Stimulated activated CD4-positive, alpha-beta T cell treated with anti-CD3 and anti-CD28 coated beads, Interleukin-4, amount 100 ng/mL, for 48 hours (primary cell): ENCODE results near the gene TBXAS1.
"Not testable (repeated sequence)": the region's sequence is repeated elsewhere in the genome, so short reads cannot be mapped to it uniquely, and the experiment has no call there.

ENCODE experiments used
- DNase-seq, 2 donors: peaks; one replicate each; pipeline ENCODE4 v3.0.0-alpha.2; 2020; ENCODE audit warnings: low read depth in 2 of 2

The TBXAS1 gene

DNA sequence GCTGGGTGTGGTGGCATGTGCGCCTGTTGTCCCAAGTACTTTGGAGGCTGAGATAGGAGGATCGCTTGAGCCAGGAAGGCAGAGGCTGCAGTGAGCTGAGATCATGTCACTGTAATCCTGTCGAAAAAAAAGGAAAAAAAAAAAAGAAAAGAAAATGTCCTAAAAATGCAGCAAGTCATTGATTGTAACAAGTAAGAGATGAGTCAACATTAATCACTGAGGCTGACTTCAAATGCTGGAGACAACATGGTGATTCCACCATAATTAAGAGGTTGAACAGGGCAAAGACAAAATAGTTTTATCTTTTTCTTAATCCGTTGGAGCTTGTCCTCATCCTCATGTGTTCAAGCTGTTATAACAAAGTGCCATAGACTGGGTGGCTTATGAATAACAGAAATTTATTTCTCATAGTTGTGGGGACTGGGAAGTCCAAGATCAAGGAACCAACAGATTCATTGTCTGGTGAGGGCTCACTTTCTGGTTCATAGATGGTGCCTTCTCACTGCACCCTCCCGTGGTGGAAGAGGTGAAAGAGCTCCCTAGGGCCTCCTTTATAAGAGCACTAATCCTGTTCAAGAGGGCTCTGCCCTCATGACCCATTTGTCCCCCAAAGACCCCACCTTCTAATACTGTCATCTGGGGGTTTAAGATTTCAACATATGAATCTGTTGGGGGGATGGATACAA, 60.3 kb downstream of the TBXAS1 start:
- DNase-seq = no peak

DNA sequence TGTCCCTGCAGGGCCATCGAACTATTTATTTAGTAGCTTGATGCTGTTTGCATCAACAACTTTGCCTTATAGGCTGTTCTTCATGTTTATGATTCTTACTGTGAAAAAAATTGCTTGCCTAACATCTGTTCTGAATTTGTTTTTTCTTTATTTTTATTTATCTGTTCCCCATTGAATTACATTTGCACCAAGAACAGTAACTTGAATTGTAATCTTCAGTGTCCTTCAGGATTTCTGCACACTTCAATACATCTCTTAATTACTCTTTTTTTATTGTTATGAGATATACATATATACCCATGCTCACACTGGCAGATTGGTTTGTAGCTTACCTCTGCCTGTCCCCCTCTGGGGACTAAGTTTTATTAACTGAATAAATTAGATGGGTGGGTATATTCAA, 64.4 kb downstream of the TBXAS1 start:
- no peak for DNase-seq

DNA sequence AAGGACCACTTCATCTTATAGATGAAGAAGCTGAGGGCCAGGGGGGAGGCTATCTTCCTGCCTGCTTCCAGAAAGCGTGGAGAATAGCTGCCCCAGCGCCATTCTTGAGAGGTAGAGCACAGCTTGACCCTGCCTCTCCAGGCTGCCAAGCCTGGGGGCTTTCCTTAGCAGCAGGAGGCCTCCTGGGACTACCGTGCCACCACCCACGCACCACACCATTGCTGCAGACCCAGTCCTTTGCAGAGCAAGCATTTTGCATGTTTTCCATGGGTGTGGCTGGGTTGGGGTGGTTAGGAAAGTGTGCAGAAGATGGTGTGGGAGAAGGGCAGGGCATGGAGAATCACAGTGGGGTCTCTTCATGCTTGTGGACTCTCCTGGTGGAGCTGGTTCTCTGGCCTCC, 64.9 kb downstream of the TBXAS1 start:
- DNase-seq = no peak

DNA sequence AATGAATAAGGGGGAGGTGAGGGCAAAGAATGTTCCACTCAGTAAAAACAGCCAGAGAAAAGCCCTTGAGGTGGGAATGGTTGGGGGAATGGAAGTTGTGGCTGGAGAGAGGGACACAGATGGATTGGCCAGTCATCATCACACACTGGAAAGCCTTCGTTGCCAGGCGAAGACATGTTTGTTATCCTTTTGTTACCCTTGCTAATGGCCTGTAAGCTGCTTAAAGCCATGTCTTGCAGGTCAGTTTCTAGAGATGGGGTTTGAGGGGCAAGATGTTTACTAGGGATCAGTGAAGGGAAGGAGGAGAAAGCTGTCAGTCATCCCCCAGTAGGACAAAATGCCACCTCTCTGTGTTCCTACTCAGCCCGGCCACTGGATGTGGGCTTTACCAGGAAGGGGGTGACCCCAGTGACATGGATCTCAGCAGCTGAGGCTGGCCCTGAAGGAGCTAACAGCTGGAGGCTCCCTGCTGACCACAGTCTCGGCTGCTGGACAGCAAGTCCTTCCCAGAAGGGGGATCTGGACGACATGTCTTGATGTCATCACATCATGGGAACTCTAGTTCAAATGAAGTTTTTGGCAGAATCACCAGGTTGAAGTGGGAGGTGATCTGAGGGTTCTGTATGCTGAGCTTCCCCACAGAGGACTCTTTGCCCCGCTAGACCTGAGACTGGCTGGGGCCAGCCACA, 66.2 kb downstream of the TBXAS1 start:
- DNase-seq = no peak

DNA sequence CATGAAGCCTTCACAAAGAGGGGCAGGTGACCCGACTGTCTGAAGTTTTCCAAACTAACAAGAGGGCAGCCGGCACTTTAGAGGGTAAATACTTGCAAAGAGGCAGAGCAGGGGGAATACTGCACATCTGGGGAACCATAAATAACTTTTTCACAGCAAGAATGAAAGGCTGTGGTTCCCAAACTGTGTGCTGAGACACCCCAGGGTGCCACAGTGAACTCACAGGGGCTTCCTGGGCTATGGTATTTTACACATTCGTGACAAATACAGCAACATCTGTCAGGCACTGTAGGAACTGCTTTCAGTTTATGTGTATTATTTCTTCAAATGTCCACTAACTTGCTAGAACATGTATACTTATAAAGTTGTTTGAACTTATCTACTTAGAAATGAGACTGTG, 67.2 kb downstream of the TBXAS1 start:
- no peak for DNase-seq

DNA sequence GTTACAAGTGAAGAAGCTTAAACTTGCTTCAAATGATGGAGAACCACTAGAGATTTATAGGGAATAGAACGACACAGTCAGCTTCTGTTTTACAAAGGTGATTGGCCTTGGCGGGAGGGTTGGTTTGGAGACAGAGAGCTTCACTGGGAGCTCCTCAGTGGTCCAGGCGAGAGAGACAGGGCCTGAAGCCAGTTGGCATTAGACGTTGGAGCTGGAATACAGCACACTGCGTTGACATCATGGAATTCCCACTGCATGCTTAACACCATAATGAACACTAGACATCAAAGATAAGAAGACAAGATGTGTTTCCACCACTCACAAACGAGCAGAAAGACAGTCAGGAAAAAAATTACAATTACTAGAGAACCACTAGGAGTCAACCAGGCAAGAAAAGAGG, 67.8 kb downstream of the TBXAS1 start:
- DNase-seq = no peak

DNA sequence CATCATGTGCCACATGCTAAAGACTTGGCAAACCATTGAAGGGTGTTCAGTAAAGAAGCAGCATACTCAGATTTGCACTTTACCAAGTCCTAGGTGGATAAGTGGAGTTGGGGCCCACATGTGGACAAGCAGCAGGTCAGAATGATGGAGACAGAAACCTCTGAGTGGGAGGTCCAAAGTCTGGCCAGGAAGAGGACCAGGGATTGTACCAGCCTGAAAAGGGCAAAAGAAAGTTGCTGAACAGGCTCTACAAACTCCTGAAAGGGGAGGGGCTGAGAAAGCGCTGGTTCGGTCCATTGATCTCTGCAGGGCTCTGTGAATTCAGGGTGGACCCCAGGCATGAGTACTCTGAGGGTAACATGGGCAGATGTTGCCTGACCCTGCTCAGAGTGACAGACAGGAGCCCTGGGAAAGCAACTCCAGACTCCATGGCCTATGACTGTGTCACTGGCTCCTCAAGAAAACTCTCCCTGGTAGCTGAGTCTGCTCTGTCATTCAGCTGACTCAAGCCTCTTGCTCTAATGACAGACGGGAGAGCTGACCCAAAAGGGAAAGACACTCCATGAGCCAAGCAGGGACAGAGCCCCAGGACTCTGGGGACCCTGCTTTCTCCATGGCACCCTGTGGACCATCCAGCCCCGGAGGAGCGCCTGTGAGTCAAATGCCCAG, 68.5 kb downstream of the TBXAS1 start:
- no peak for DNase-seq

DNA sequence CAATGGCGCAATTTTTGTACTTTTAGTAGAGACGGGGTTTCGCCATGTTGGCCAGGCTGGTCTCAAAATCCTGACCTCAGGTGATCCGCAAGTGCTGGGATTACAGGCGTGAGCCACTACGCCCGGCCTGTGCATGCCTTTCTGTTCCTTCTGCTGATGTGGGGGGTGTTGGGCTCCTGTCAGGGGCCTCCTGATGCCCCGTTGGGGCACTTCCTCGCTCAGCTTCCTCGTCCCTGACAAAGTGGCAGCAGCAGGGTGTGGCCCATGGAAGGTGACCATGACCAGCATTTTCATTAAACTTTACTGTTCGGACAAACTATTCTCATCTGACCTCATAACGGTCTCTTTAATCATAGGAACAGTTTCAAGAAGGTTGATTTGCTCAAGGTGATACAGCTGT, 69.4 kb downstream of the TBXAS1 start:
- no peak for DNase-seq

DNA sequence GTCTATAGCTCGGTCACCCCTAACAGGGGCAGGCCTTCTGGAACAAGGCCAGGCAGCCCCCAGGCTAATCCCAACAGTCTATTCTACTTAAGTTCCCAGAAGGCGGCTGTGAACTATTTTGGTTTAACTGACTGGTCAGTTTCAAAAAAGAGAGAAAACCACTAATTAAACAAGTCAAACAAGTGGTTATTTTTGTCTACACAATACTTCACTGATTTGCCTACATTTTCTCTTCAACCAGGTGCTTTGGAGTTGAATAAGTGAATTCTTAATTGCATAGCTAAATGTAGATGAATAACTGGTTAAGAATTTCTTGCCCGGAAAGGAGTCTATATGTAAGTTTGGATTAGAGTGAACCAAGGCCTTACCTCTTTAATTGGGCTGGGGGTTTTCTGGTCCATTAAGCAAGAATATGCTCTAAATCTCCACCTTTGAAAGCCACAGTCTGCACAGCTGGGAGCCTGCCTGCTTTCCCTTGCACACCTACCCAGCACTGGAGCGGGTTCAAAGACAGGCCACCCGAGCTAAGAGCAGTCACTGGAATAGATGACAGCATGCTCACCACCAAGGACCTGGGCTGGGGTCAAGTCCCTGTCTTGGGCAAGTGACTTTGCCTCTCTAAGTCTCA, 70.4 kb downstream of the TBXAS1 start:
- DNase-seq = no peak

DNA sequence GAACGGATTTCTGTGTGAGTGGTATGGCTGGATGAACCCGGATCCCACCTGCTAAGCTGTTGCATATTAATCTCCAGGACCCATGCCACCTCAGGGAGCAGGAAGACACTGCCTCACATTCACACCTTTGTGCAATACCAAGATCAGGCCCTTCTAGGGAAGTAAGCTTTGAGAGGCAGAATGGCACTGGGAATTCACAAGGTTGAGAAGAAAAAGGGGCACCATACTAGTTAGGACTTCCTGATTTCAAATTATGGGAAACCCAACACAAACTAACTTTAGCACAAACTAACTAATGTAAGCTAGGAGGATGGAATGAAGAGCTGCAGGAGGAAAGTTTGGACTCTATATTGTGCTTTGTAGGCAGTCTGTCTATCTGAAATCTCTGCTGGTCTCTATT, 71.3 kb downstream of the TBXAS1 start:
- DNase-seq = no peak

DNA sequence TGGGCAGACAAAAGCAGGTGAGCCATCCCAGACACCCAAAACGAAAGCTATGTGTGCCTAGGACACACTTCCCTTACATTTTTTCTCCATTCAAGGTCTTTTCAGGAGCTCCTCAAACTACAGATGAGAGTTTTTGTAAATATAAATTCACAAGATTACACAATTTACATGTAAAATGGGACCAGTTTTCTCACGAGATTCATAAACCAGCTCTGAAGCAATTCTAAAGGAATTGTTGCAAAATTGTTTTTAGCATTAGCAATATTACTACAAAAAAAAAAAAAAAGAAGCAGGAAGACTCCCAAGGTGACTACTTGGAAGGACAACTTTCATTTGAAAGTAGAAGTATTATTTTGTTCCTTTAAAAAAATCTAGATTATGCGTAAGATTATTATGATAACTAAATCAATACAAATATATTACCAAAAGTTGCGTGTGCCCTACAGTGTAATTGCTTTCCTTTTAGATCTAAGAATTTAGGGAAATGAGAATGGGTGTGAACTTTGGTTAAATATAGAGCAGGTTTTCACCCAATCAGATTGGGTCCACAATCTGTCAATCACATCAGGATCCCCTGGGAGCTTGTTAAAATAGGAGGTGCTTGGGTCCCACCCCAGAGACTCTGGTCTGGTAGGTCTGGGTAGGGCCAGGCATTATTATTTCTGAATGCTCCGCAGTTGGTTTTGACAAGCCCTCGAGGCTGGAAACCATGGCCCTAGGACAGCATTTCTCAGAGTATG, 72.2 kb downstream of the TBXAS1 start:
- DNase-seq = no peak

DNA sequence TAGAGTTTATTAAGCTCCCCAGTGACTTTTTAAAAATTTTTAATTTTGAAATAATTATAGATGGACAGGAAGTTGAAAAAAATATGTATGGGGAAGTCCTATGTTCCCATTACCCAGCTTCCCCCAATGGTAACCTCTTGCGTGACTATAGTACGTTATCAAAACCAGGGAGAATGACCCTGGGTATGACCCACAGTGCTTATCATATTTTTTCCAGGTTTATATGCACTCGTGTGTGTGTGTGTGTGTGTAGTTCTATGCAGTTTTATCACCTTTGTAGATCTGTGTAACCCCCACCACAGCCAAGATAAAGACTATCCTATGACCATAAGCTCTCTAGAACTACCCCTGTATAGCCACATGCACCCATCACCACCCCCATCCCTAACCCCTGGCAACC, 72.8 kb downstream of the TBXAS1 start:
- no peak for DNase-seq

DNA sequence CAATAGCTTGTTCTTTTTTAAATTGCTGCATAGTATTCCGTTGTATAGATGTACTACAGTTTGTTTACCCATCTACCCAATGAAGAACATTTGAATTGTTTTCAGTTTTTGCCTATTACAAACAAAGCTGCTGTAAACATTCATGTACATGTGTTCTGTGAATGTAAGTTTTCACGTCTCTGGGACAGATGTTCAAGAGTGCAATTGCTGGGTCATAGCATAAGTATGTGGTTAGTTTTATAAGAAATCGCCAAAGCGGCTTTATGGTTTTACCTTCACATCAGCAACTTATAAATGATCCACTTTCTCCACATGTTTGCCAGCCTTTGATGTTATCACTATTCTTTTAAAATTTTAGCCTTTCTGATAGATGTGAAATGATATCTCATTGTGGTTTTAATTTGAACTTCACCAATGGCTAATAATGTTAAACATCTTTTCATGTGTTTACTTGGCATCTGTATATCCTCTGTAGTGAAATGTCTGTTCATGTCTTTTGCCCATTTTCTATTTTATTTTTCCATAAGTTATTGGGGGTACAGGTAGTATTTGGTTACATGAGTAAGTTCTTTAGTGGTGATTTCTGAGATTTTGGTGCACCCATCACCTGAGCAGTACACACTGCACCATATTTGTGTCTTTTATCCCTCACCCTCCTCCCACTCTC, 73.5 kb downstream of the TBXAS1 start:
- DNase-seq = no peak

DNA sequence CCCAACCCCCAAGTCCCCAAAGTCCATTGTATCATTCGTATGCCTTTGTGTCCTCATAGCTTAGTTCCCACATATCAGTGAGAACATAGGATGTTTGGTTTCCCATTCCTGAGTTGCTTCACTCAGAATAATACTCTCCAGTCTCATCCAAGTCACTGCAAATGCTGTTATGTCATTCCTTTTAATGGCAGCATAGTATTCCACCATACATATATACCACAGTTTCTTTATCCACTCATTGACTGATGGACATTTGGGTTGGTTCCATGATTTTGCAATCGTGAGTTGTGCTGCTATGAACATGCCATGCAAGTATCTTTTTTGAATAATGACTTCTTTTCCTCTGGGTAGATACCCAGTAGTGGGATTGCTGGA, 74.0 kb downstream of the TBXAS1 start:
- DNase-seq = not testable (repeated sequence)

DNA sequence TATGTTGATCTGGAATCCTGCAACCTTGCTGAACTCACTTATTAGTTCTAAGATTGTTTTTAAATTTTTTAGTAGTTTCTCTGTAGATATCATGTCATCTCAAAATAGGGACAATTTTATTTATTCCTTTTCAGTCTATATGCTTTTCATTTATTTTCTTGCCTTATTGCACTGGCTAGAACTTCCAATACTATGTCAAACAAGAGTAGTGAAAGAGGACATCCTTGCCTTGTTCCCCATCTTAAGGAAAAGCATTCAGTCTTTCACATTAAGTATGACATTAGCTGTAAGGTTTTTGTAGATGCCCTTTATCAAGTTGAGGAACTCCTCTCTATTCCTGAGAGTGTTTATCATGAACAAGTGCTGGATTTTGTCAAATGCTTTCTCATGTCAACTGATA, 77.8 kb downstream of the TBXAS1 start:
- DNase-seq = no peak

DNA sequence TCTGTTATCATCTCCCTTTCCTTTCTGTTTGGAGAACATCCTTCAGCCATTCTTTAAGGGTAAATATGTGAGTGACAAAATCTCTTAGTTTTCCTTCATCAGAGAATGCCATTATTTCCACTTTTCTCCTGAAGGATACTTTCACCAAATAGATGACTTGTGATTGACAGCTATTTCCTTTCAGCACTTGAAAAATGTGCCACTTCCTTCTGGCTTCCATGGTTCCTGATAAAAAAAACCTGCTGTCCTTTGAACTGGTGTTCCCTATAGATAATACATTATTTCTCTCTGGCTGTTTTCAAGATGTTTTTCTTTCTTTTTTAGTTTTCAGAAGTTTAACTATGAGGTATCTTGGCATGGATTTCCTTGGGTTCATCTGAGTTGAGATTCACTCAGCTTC, 79.7 kb downstream of the TBXAS1 start:
- DNase-seq = no peak

DNA sequence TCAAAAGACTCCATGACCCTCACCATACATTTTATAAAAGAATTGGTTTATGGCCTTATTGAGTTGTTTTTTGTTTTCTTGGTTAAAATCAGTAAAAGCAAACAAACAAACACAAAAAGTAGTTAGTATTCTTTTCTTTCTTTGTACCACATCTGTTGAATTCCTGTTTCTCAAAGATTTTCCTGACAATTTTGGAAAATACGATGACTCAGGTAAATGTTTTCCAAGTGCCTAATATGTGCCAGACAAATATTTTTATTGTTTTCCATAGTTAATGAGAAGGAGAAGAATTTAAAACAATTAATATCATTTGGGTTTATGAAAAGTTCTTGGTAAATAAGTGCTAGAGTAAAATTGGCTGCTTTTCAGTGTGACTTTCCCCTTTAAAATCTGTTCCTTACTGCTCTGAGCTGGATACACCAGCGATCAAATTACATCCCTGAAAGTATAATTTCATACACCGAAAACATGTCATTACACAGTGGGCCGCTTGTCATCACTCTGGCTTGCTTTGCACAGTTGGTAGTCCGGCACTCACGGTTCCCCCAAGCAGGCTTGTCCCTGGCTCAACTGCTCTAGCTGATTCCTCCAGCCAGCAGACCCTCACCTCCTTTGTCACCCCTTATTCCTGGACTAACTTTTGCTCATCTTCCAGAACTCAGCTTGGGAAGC, 80.5 kb downstream of the TBXAS1 start:
- DNase-seq = no peak

DNA sequence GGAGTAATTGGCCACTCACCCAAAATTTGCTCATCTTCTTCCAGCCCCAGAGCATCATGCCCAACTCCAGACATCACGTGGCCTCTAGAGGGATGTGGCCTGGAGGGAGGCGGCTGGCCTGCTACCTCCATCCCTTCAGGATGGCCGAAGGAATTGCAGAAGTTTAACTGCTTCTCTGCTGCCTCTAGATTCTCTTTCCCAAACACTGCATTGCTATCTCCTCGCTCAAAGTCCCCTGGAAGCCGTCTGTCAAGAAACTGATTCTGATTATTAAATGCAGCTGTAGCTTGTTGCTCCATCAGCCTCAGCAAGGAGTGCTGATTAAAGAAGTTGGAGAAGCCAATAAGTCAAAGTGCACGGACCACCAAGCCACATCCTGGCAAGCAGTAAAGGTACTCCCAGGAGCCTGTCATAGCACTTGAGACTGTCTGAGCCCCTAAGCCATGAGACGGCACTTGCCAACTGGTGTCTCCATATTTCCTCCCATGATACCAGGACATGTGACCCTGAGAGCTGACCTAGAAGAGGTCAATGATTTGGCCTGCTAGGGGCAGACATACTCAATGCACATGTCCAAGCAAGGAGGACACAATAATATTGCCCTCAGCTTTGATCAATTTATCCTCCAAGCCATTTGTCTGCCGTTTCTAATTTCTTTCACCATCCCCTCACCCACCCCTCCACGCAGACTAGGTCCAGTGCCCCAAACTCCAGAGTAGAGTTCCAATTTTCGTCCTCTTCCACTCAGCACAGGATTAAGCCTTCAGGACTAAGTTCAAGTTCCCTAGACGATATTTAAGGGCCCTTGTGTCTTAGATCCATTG, 84.2 kb downstream of the TBXAS1 start:
- DNase-seq = no peak

DNA sequence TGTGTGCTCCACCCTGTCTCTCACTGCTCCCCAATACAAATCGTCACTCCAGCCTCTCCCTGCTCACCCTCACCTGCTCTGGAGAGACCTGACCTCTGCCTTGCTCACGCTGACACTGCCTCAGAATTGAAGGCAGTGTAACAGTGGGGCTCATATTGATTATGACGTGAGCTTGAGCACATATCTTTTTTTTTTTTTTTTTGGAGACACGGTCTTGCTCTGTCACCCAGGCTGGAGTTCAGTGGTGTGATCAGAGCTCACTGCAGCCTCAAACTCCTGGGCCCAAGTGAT, 84.7 kb downstream of the TBXAS1 start:
- DNase-seq = no peak
